ENCODE data around the gene PLAAT1. TPM values are rescaled to one million over a fixed set of nuclear protein-coding genes. Genes with fewer than 3 reads are reported as not detected.

Gene PLAAT1
- 0.98 and 2.5 TPM in 2 replicates for total RNA-seq

DNA sequence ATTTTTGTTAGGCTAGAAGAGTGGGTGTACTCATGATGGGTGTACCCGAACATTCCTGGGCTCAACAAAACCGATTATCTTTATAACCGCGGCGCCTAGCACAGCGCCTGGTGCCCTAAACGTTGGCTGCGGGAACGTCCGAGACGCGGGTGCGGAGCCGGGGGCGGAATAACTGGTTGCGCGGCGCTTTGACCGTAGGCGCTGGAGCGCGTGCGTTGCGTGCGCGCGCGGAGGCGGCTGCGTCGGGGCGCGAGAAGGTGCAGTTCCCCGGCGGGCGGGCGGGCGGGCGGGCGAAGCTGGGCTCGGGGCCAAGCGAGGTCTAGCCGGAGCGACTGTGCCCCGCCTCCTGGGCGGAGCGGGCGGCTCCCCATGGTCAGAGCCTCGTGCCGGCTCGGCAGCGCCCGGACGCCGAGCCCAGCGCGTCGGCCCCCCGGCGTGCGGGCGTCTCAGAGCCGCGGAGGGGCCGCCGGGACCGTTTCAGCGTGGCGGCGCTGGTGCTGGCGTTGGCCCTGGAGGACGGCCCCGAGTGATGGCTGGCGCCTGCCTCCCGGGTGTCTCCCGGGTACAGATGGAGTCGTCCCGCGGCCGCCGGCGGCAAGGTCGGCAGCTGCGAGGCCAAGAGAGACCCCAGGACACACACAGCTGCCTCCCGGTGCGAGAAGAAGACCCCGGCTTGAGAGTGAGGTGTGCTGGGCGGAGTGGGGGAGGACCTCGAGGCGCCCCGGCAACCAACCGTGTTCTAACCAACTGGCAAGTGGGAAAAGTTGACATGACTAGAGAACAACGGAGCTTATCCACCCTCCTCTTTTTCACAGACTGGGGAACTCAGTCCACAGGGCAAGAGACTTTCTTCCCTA is at the start of gene PLAAT1:
Gene PLAAT1 (plus strand): TSS at position 373 of the 857 bp plus-strand sequence. CDS start 14,429 bp downstream, outside the sequence.

Other genes with a start within 250 kb of the PLAAT1 start
- not detected in 2 replicates for gene ATP13A5, start 137.5 kb downstream of the PLAAT1 start, total RNA-seq

Measured in vein endothelial cell (primary cell).